GM15510 (cell line): ENCODE data around the gene MLLT3.

ENCODE experiments used
- POLR2A ChIP-seq: IDR thresholded peaks from 3 replicates; pipeline ENCODE4 v1.6.1; 2011; ENCODE audit warnings: borderline replicate concordance; ENCODE audit not compliant: insufficient read length; ENCODE audit errors: extremely low read depth

MLLT3 gene

DNA sequence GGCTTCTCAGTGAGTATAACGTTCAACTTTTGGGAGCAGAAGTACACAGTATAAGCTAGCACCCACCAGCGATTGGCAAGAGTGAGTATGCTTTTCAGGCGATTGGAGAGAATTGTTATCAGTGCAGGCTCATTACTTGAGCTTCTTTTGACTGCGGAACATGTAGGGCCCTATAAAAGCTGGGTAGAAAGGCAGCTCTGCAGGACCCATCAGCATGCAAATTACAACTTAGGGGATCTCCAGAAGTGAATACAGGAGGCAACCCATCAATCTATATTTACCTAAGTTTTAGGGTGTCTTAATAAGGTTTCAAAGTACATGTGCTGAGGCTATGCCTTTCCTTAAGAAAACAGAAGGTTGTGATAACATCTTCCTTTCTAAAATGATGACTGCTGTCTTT is 225.0 kb downstream of the MLLT3 start:
- TF ChIP-seq POLR2A, result no peak

DNA sequence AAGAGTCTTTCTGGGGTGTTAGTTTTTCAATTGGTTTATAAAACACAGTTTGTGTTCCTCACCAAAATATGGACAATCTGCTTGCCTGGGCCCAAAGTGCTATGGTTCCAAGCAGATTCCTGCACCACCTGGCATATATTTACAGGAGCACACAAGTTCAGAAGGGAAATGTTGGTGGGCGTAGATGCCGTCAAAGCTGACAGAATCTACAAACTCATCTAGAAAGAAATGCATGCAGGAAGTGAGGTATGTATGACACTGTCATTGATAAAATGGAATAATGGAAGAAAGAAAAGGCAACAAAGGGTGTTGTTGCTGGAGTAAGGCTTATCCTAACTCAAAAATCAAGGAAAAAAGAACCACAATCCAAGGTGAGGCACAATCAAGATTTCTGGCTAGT is 225.8 kb downstream of the MLLT3 start:
- no peak for TF ChIP-seq POLR2A

DNA sequence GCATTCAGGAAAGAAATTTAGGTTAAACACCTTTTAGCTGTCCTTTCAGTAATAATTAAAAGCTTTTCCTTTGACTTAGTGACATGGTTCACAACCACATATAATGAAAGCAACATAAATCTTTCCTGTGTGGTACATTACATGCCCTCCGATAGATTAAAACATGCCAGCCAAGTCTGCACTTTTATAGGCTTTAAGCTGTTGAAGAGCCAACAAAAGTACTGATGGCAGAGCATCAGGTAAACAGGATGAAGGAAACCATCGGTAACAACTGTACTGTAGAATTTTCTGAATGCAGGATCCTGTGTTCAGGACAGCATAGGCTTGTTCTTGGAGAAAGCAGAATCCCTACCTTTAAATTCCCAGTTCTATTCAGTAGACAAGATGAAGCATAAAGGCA is 226.6 kb downstream of the MLLT3 start:
- TF ChIP-seq POLR2A, result no peak

DNA sequence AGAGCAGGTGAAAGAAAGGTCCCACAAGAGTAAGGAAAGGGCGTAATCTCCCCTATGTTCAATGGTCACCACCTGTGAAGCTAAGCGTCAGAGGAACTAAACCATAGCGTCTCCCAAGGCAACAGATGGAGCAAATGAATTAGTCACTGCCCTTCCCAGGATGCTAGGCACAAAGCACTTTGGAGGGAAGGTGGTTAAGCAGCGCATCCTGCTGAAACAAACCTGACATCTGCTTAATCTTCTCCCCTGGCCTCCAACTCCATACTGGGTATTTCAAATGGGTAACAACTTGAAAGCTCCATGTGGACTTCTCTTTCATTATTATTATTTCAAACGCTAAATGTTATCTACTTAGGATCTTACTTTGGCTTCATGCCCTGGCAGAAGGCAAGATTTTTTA is 227.3 kb downstream of the MLLT3 start:
- no peak for TF ChIP-seq POLR2A

DNA sequence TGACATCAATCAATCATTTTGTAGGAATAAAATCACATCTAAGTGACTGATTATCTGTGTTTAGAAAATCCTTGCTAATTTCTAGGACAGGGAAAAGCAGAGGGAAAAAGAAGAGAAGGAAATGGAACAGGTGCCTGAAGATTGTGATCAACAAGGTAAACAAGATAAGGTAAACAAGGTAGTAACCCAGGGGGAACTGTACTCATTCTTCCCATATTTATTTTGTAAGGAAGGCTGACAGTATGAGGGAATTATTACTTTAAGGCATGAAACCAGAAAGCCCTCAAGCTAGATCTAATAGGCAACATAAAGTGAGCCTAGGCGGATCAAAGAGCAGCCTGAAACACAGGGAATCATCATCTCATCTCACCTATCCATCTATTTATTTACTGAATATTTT is 231.1 kb downstream of the MLLT3 start:
- no peak for TF ChIP-seq POLR2A

DNA sequence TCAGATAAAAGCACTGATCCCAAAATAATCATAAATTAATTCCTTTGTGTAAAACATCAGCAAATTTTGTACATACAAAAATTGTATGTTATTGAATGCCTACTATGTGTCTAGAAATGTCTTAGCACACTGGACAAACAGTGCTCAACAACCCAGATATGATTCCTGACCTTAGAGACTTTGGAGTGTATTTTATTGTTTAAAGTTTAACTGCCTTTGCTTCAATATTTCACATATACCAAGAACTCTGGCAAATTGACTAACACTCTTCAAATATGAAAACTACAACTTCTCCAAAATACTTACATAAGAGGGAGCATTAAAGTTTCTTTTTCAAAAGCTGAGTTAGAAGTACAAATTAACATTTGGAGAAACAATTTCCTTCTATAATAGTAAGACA is 231.9 kb downstream of the MLLT3 start:
- TF ChIP-seq POLR2A, result no peak

DNA sequence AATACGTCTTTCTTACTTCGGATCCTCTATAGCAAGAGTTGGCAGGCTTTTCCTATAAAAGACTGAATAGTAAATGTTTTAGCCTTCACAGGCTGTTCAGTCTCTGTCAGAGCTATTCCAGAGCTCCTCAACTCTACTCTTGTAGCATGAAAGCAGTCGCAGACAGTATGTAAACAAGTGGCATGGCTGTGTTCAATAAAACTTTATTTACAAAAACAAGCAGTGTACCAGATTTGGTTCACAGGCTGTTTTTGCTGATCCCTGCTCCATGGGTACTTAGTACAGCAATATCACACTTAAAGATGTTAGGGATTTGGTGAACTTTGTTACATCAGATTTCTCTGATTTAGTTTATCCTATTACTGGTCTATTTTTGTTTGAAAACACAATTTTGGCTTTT is 235.2 kb downstream of the MLLT3 start:
- TF ChIP-seq POLR2A, result no peak

DNA sequence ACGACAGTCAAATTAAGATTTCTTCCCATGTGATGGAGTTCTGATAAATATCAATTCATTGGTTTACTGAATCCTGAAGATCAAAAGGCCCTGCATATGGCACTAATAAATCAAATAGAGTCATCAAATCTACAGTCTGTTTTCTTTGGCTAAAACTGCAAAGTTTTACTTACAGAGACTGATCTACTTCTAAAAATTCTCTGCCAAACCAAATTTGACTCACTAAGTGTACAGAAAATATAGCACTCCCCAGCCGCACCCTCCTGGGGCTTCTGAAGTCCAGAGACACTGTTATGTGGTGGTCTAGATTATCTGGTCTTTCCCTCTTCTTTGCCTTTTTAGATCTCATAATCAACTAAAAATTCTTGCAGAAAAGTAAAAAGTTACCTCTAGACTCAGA is 237.7 kb downstream of the MLLT3 start:
- TF ChIP-seq POLR2A, result no peak

DNA sequence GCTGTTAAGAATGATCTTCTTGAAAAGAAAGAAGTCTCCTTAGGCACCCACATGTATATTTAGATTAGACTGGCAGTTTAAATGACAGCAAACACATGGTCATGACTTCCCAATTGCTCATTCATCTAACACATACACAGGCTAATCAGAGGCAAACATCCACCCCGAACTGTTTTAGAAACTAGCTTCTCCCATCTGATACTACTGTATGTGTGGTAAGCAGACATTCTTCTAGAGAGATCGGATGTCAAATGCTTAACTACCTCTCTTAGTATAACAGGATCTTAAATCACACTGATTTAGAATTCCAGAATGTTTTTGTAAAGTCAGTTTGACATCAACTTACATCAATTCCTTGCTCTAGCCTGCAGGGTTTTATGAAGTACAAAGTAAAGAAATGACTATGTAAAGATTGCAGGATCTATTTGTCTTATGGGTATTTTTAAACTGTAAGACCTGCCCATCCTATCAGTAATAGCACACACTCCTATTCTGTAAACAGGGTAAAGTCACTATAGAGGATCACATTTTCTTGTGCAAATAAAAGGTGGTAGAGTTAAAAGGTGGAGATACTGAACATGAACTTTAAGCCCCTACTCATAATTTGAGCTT is 239.7 kb downstream of the MLLT3 start:
- TF ChIP-seq POLR2A, result no peak

DNA sequence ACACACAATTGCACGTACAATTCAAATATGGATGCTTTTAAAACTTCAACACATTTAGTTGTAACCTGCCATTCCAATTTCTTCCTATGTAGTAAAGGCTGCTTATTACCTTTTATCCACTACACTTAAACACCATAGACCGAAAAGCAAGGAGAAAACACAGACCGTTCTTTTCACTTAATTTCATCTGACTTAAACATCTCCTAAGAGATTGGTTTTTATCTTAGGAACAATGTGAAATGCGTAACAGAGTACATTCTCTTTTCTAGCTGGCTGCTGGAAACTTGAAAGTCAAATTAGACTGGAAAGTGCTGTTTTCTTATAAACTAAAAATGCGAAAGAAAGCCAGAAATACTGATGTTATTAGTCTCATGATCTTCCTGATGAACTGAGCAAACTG is 241.8 kb downstream of the MLLT3 start:
- no peak for TF ChIP-seq POLR2A

DNA sequence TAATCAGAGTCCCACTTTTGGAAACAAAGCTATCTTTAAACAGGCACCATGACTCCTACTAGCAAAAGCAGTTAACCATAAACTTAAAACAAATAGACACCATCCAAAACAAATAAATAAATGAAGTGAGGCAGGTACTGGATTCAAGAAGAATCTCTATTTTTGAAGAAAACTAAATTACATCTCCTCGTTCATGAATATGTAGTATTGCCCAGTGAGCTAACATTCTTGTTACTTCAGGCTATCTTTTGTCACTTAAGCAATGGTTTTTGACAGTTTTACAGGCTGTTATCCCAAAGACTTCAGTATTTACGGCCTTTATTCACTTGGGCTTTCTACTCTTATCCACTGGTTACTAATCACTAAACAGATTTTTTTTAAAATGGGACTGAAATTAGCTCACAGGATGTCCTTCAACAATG is 242.5 kb downstream of the MLLT3 start:
- no peak for TF ChIP-seq POLR2A

DNA sequence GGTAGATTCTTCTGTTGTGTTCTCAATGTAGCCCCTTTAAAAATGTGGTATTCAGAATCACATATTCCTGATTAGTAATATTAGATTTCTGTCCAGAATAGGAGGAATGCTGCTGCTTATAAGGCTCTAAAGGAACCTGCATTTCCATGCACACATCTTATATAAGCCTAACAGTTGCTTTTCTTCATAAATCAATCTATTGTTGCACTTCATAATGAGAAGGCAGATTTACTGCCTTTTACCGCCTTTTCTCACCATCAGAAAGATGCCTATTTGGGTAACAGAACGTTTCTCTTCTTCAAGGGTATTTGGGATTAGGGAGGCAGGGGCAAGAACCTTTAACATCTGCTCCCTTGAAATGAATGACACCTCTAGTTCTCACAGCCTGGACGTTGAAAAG is 243.4 kb downstream of the MLLT3 start:
- no peak for TF ChIP-seq POLR2A

DNA sequence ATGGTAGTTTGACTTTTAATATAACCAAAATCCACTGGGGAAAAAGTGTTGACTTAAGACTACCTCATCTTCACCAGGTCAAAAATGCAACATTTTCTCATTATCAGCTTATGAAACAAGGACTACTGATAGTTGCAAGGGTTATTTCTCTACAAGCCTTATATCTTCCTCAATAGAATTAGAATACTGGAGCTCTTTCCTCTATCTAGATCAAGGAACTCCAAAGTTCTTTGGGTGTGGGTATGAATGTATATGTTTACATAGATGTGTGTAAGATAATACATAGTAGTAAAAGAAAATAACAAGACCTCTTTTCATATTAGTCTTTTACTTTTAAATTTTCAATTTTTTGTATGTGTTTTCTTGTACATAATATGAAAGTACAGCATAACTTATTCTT is 244.5 kb downstream of the MLLT3 start:
- no peak for TF ChIP-seq POLR2A

DNA sequence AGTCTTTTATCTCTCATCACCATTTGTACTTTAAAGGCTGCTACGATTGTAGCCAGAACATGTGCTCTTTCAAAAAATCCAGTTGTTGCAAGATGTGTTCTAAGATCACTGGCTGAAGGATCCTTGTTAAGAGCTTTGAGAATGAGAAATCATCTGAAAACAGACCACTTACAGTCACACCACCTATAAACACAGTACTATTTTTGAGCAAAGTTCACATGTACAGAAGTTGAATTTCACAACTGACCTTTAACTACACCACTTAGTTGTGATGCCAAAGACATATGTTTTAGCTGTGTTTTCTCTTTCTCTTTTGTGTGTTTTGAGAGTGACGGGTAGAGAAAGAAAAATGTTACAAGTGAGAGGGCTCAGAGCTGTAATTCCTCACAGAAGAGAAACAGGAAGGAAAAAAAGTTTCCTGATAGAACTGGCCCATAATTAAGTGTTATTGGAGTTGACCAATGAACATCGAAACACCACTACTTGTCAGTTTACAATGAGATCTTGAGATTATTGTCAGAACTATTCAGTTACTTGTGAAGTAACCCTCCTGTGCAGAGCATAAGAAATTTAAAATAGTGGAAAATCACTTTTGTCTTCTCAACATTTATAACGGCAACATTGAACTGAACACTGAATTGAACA is 245.4 kb downstream of the MLLT3 start:
- TF ChIP-seq POLR2A, result no peak

DNA sequence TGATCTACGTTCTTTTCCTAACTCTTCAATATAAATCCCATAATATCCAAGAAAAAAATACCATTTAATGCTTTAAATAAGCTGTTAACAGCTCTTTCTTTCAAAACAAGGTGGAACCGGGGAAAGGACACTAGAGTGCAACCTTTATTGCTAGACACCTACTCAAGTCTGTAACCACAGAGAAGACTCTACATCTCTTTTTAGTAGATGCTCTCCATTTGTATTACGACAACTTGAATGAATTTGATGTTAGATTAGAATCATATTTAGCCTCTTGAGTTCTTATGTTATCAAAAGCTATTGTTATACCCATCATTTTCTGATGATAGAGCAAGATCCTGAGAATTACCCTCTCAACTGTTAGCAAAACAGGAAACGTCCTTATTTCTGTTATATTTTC is 246.3 kb downstream of the MLLT3 start:
- no peak for TF ChIP-seq POLR2A

DNA sequence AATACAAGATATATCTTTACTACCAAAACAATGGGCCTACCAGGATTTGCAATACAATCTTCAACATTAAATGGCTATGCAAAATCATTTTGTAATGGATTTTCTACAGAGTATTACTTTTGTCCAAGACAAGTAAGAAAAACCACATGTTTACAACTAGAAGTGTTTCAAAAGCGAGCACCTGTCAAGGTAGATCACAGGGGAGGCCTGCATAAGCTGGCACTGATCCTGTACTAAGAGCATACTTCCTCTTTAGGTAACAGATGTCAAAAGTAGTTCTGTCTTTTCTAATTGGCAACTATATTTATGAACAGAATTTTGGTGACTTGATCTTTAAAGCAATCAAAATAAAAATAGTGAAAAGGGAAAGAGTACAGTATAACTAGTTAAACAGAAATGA is 249.0 kb downstream of the MLLT3 start:
- TF ChIP-seq POLR2A, result no peak

DNA sequence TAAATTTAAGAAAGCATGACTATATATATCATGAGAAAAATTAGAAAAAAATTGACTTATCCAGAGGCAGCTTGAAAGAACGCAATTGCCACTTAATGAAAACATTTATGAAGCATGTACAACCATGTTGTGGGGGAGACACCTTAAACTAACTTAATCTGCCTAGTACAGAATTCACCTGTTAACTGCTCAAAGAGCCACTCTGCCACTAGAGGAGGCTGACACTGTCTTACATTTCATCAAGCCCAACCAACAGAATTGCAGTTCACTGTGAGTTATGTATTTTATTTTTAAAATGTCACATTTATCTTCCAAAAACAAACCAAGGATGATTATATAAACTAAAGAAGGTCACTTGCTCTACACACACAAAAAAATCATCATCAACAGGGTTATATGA is 252.9 kb downstream of the MLLT3 start:
- no peak for TF ChIP-seq POLR2A
